GM23338 (cell line): Measurements from ENCODE around the gene TRPC6. TPM values are rescaled to one million over a fixed set of nuclear protein-coding genes. Genes with fewer than 3 reads are reported as not detected.

Experiments used
- ATAC-seq: fragments of 200-7000 bp; cut with Tn5 transposase; 3 replicates; pipeline ENCODE4 v1.9.1; 2020
- DNase-seq: peaks from one replicate; pipeline ENCODE4 v3.0.0-alpha.2; 2015; ENCODE audit warnings: low spot score
- H2AFZ ChIP-seq: fragments of 200-600 bp; sonication (generic); 2 replicates; pipeline ENCODE4 v1.8.0; 2016; ENCODE audit warnings: antibody characterized with exemption, mild to moderate bottlenecking, moderate library complexity
- H3F3A ChIP-seq: fragments of 200-600 bp; sonication (generic); replicated peaks from 2 replicates; pipeline ENCODE4 v1.8.0; 2017; ENCODE audit warnings: antibody characterized with exemption, mixed run types, low read depth
- H3K27ac ChIP-seq: fragments of 200-600 bp; sonication (generic); 2 replicates; pipeline ENCODE4 v1.6.1; 2016; ENCODE audit warnings: low read depth
- H3K27me3 ChIP-seq: fragments of 200-600 bp; sonication (generic); 2 replicates; pipeline ENCODE4 v1.8.0; 2016; ENCODE audit warnings: mild to moderate bottlenecking, mixed run types, moderate library complexity; ENCODE audit not compliant: insufficient read depth
- H3K36me3 ChIP-seq: fragments of 200-600 bp; sonication (generic); 2 replicates; pipeline ENCODE4 v1.8.0; 2016; ENCODE audit warnings: mild to moderate bottlenecking; ENCODE audit not compliant: insufficient read depth
- H3K4me1 ChIP-seq: fragments of 200-600 bp; sonication (generic); 2 replicates; pipeline ENCODE4 v1.8.0; 2016; ENCODE audit warnings: mild to moderate bottlenecking, moderate library complexity; ENCODE audit not compliant: insufficient read depth
- H3K4me2 ChIP-seq: fragments of 200-600 bp; sonication (generic); 2 replicates; pipeline ENCODE4 v1.7.1; 2017; ENCODE audit warnings: mixed run types
- H3K4me3 ChIP-seq: fragments of 200-600 bp; sonication (generic); 2 replicates; pipeline ENCODE4 v1.6.1; 2016; ENCODE audit warnings: mixed run types
- H3K79me2 ChIP-seq: fragments of 200-600 bp; sonication (generic); replicated peaks from 2 replicates; pipeline ENCODE4 v1.8.0; 2017; ENCODE audit warnings: mild to moderate bottlenecking; ENCODE audit not compliant: insufficient read depth
- H3K9me2 ChIP-seq: fragments of 200-600 bp; sonication (generic); 2 replicates; pipeline ENCODE4 v1.8.0; 2017; ENCODE audit not compliant: insufficient read depth
- H4K20me1 ChIP-seq: fragments of 200-600 bp; sonication (generic); replicated peaks from 2 replicates; pipeline ENCODE4 v1.8.0; 2017; ENCODE audit warnings: mild to moderate bottlenecking; ENCODE audit not compliant: insufficient read depth
- H3K27ac Mint-ChIP-seq: 2 replicates; pipeline ENCODE4 v1.8.0; 2020; ENCODE audit warnings: inconsistent platforms, mild to moderate bottlenecking, moderate library complexity, mixed read lengths
- H3K27me3 Mint-ChIP-seq: 3 replicates; pipeline ENCODE4 v1.8.0; 2022; ENCODE audit warnings: low read depth, mild to moderate bottlenecking, moderate library complexity, mixed read lengths, inconsistent platforms; ENCODE audit not compliant: insufficient read depth, poor library complexity
- H3K36me3 Mint-ChIP-seq: 3 replicates; pipeline ENCODE4 v1.8.0; 2021; ENCODE audit warnings: low read depth, mild to moderate bottlenecking, inconsistent platforms, moderate library complexity, mixed read lengths
- H3K4me1 Mint-ChIP-seq: 3 replicates; pipeline ENCODE4 v1.8.0; 2020; ENCODE audit warnings: mild to moderate bottlenecking, inconsistent platforms, mixed read lengths
- H3K4me3 Mint-ChIP-seq: 3 replicates; pipeline ENCODE4 v1.8.0; 2021; ENCODE audit warnings: moderate library complexity, mild to moderate bottlenecking, inconsistent platforms, mixed read lengths
- H3K9me3 Mint-ChIP-seq: 3 replicates; pipeline ENCODE4 v1.8.0; 2020; ENCODE audit warnings: moderate library complexity, mild to moderate bottlenecking, inconsistent platforms, mixed read lengths
- EZH2 ChIP-seq: fragments of 200-600 bp; sonication (generic); IDR thresholded peaks from one replicate; pipeline ENCODE4 v1.8.0; 2017; ENCODE audit warnings: antibody characterized with exemption, mild to moderate bottlenecking, low read depth; ENCODE audit not compliant: unreplicated experiment
- EZH2phosphoT487 ChIP-seq: fragments of 200-600 bp; sonication (generic); IDR thresholded peaks from one replicate; pipeline ENCODE4 v1.8.1; 2018; ENCODE audit warnings: antibody characterized with exemption; ENCODE audit not compliant: unreplicated experiment
- JUNB ChIP-seq: IDR thresholded peaks from one replicate; pipeline ENCODE4 v1.6.1; 2016; ENCODE audit warnings: antibody characterized with exemption; ENCODE audit not compliant: unreplicated experiment
- NANOG ChIP-seq: IDR thresholded peaks from 2 replicates; pipeline ENCODE4 v1.6.1; 2016; ENCODE audit warnings: antibody characterized with exemption, borderline replicate concordance
- ZNF462 ChIP-seq: fragments of 250-450 bp; sonication (Bioruptor Pico); IDR thresholded peaks from 2 replicates; pipeline ENCODE4 v1.5.0; 2020; ENCODE audit warnings: mild to moderate bottlenecking, moderate library complexity
- polyA plus RNA-seq: library from polyadenylated mRNA; unstranded; fragments of >200 nt; fragmentation: Nextera tagmentation; extraction: Ambion mirVana; gene quantifications from 2 replicates; pipeline ENCODE4 v1.2.1, GENCODE V29; 2016
- total RNA-seq: library from RNA; depleted of rRNA; stranded (reverse); fragments of >200 nt; shearing (Covaris generic); gene quantifications from 2 replicates; pipeline ENCODE4 v1.2.3, GENCODE V29; 2014

TRPC6 gene
- total and polyA plus RNA-seq, 2 experiments from 2014 or later = 0.05 to 4.4 TPM

DNA sequence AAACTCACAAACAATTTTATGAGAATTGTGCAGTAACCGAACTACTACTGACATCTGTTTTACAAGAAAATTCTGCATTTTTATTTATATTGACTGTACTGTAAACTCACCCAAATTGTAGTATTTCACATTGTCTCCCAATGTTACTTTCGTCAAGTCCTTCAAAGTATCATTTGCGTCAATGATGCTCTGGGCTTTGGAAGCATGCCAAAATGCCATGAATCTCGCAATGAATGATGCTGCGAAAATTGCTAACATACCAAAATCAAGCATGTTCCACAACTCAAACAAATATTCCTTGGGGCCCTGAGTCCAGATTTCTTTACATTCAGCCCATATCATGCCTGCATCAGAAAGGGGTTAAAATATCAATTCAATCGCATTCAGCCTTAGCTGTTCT, 107.6 kb downstream of the TRPC6 start:
- H3K36me3 Mint-ChIP-seq = no peaks in the 10 kb centered on the region

GRCh38 chr11:101475699-101476098, 108.1 kb downstream of the TRPC6 start:
- no peak for DNase-seq
- no peak for ATAC-seq
- Histone ChIP-seq H3K27me3 (no peaks in the 10 kb centered on the region), H3K36me3 (no peaks in the 10 kb centered on the region), H3K4me1 (peaks cover 5% of the 10 kb centered on the region; the same call in 1 of the 2 replicates), H3K9me2 (no peaks in the 10 kb centered on the region), H3K4me2 (no peak overlapping the region), H3K79me2 (no peaks in the 10 kb centered on the region), H4K20me1 (no peaks in the 10 kb centered on the region), H2AFZ (no peak overlapping the region), H3K27ac (no peak overlapping the region), H3K4me3 (no peak overlapping the region), H3F3A (no peaks in the 10 kb centered on the region)
- no peak for TF ChIP-seq EZH2phosphoT487
- TF ChIP-seq ZNF462 = no peak
- TF ChIP-seq JUNB = no peak
- no peak for TF ChIP-seq EZH2
- Mint-ChIP-seq H3K4me3 (no peak overlapping the region), H3K27me3 (no peaks in the 10 kb centered on the region), H3K36me3 (no peaks in the 10 kb centered on the region), H3K4me1 (peaks cover 2% of the 10 kb centered on the region; the same call in 2 of the 3 replicates), H3K27ac (no peak overlapping the region), H3K9me3 (no peaks in the 10 kb centered on the region)

More for the DNA sequence above, 107.6 kb downstream of the TRPC6 start:
- Histone ChIP-seq H3F3A (no peaks in the 10 kb centered on the region), H3K4me3 (no peak overlapping the region), H3K4me1 (peaks cover 3% of the 10 kb centered on the region; the same call in 1 of the 2 replicates), H3K36me3 (no peaks in the 10 kb centered on the region), H3K79me2 (no peaks in the 10 kb centered on the region), H3K27me3 (no peaks in the 10 kb centered on the region), H4K20me1 (no peaks in the 10 kb centered on the region), H3K27ac (no peak overlapping the region), H2AFZ (no peak overlapping the region), H3K9me2 (no peaks in the 10 kb centered on the region), H3K4me2 (no peak overlapping the region)
- H3K27me3 Mint-ChIP-seq = no peaks in the 10 kb centered on the region
- H3K4me1 Mint-ChIP-seq = peaks cover 2% of the 10 kb centered on the region; the same call in 2 of the 3 replicates
- H3K27ac Mint-ChIP-seq = no peak overlapping the region
- DNase-seq (no peak), ATAC-seq (no peak)
- no peak overlapping the region for H3K4me3 Mint-ChIP-seq
- no peaks in the 10 kb centered on the region for H3K9me3 Mint-ChIP-seq
- no peak for TF ChIP-seq NANOG
